Posterior vena cava (tissue), 2 donors: Measurements from ENCODE around the gene ZNF514. TPM values are rescaled to one million over a fixed set of nuclear protein-coding genes. Genes with fewer than 3 reads are reported as not detected.
A peak's percentile ranks its signal among the peaks of the same experiment; 100 is the strongest.
"Not testable (repeated sequence)": the region's sequence is repeated elsewhere in the genome, so short reads cannot be mapped to it uniquely, and the experiment has no call there.

Experiments used
- DNase-seq: peaks from one replicate; pipeline ENCODE4 v3.0.0-alpha.2; 2020; ENCODE audit warnings: low spot score
- intact Hi-C, 2 donors: fragments of 100-400 bp; cut with DNase I; formaldehyde crosslinking; loops; one replicate each; pipeline versions ENCODE4 v1.14.1 to v1.14.2; 2022 to 2023
- total RNA-seq, 2 donors: library from RNA; stranded (reverse); fragmentation: NEBNext Ultra II Directional; extraction: Animal tissue kit (Norgen Biotek cat#: 25700); gene quantifications; one replicate each; pipeline ENCODE4 v1.2.1, GENCODE V29; 2021
- donor health status: DM: yes; HTN: yes; CAD: no.
- donor health status: DM: yes; HTN: yes; CAD: no.

Gene ZNF514
- total RNA-seq, 2 donors from 2014 or later = 12.2 to 14.9 TPM

DNA sequence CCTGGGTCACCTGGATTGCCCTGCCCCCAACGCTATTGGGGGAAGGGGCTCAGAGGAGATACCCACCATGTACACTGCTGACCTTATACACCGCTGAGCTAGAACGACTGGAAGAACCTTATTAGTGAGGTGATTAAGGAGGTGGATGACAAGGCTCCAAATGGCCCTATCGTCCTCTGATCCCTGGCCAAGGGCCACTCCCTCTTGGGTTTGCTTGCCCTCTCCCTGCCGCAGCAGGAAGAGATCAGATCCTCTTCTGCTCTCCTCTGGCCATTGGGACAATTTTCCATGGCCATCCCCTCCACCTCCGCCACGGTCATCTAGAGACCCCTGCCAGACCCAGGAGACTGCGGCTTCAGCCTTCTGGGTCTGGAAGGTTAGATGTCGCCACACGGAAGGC lies 1.2 kb downstream of the ZNF514 start:
- intact Hi-C loops = loop anchor here in 1 of 2 donors (1.0 kb wide), 1 partner anchor 9 kb away; no protein-coding TSS in a partner anchor

GRCh38 chr2:95149397-95149984 lies 10.2 kb downstream of the ZNF514 start:
- DNase-seq = no peak
- intact Hi-C loops = loop anchor here in 1 of 2 donors (1.0 kb wide), 1 partner anchor 9 kb away; no protein-coding TSS in a partner anchor

More for the DNA sequence above, 1.2 kb downstream of the ZNF514 start:
- no peak for DNase-seq

DNA sequence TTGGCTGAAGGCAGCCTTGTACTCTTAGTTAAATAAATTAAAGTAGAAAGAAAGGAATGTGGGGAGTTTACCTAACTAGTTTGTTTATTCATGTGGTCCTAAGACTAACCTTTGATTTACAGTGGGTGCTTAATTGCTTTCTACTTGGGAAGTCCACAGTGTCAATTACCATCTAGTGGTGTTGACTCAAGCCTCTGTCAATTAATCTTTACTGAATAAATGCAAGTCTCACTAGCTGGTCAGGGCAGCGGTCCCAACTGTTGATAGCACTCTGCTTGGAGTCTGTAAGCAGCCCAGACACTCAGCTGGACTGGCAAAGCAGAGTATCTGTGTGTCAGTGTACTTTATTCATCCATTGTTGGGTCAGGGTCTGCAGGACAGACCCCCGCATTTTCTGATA lies 15.8 kb downstream of the ZNF514 start:
- no peak for DNase-seq
- intact Hi-C loops = no loop called here

GRCh38 chr2:95138702-95139101 lies 20.9 kb downstream of the ZNF514 start:
- DNase-seq = no peak
- intact Hi-C loops = no loop called here

GRCh38 chr2:95122197-95122551 lies 37.5 kb downstream of the ZNF514 start:
- no peak for DNase-seq
- intact Hi-C loops = no loop called here

DNA sequence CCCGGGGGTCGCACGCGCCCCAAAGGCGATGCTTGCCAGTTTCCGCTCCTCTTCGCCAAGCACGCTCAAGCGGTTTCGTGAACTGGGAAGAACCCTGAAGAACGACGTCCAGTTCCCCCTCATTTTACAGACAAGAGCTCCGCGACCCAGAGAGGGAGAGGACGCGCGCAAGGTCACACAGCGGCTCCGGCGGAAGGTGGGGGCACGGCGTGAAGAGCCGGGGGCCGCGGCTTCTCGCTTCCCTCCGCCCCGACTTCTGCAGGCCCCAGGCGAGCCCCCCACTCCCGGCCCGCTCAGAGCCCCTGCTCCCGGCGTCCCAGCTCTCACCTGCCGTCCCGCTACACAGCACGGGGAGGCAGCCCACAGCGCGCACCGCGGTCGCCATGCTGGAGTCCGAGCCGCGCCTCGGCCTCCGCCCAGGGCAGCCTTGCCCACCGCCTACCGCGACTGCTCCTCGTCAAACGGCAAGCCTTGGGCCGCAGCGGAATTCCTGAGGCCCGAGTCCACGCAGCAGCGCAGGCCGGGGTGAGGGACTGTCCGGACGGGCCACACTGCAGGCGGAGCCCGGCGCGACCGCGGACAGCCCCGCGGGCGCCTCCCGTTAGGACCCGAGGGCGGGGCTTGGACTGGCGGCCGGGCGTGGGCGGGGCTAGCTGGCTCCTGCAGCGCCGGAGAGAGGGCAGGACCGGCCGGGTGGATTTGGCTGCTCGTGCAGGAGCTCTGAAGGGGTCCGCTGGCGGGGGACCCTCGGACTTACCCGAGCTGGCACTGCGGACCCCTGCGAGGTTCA lies 38.0 kb downstream of the ZNF514 start, which contains the start of gene MRPS5:
Gene MRPS5, minus strand, starts transcription at position 402 of the 790 bp plus-strand sequence. Its CDS starts 17 bp downstream, at position 385.
- intact Hi-C loops = loop anchor here in 1 of 2 donors (2.0 kb wide), 1 partner anchor 65 kb away; no protein-coding TSS in a partner anchor
- DNase-seq = peak; percentile 95

- intact Hi-C loops = loop anchor here in 1 of 2 donors (2.0 kb wide), 1 partner anchor 64 kb away; no protein-coding TSS in a partner anchor
- DNase-seq = no peak
Observed at GRCh38 chr2:95121093-95121406, 38.6 kb downstream of the ZNF514 start.

GRCh38 chr2:95115418-95115817 lies 44.2 kb downstream of the ZNF514 start:
- DNase-seq = peak; percentile 86
- intact Hi-C loops = no loop called here

DNA sequence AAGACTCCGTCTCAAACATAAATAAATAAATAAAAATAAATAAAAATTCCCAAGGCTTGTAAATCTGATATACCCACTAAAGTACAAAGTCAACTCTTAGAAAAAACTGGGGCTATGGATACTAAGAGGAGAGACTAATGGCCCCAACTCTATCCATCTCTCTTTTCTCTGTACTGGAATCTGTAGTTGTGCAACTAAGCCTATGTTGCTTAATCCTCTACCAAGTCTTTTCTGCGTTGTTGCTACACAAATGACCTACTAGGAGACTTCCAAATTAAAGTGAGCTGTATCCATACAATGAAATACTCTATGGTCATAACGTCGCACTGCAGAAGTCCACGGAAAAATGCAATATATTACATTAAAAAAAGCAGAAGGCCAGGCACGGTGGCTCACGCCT lies 46.2 kb downstream of the ZNF514 start:
- no peak for DNase-seq
- intact Hi-C loops = no loop called here

DNA sequence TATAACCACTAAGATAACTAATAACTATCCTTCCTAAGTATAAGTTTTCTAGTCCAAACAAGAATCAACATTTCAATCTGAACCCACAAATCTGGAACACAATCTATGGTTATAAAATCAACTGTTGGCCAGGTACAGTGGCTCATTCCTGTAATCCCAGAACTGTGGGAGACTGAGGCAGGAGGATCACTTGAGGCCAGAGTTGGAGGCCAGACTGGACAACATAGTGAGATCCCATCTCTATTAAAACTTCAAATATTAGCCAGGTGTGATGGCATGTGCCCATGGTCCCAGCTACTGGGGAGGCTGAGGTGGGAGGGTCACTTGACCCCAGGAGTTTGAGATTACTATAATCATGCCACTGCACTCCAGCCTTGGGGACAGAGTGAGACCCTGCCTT lies 49.3 kb downstream of the ZNF514 start:
- no peak for DNase-seq
- intact Hi-C loops = no loop called here

DNA sequence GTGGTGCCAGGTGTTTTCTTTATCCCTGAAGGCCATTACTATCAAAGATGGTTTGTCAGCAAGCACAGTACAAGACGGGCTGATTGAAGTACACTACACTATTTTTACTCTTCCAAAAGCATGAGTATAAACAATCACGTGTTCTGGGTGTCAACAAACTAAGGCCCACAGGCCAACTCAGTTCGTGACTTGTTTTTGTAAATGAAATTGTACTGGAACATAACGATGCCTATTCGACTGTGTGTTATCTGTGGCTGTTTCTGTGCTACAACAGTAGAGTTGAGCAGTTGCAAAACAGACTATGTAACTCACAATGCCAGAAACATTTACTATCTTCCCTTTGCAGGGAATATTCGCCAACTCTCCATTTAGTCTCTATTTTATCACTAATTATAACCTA lies 50.4 kb downstream of the ZNF514 start:
- intact Hi-C loops = no loop called here
- DNase-seq = no peak

DNA sequence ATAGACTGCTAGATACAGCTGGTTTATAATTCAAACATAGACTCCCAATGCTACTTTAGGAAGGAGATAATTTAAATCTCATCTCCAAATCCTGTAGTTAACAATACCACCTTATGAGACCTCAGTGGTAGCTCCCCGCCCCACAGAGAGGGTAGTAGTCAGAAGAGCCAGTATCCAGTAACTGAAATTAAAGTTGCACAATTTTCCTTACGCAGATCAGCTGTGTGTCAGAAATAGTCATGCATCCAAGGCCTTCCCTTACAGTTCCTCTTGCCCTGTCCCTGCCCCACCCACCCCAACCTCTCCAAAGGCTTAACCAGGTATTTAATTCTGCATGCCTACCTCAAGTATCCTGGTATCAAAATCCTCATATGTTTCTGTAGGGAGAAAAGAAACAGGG lies 53.6 kb downstream of the ZNF514 start:
- intact Hi-C loops = no loop called here
- DNase-seq = no peak

DNA sequence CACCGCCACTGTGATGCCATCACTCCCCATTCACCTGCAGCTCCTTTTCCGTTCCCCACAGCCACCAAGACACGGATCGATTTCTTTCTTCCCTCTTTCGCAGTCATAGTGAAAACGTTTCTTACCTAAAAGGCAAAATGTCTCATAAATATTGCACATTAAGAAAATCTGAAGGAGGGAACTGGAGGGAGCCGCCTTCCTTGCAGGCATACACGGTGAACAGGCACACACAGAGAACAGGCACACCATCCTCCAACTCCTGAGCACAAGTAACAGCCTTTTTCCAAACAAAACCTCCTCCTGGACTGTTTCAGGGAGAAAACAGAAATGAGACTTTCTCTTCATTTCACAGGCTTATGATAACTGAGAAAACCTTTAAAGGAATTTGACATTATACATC lies 55.0 kb downstream of the ZNF514 start:
- DNase-seq = no peak
- intact Hi-C loops = no loop called here

DNA sequence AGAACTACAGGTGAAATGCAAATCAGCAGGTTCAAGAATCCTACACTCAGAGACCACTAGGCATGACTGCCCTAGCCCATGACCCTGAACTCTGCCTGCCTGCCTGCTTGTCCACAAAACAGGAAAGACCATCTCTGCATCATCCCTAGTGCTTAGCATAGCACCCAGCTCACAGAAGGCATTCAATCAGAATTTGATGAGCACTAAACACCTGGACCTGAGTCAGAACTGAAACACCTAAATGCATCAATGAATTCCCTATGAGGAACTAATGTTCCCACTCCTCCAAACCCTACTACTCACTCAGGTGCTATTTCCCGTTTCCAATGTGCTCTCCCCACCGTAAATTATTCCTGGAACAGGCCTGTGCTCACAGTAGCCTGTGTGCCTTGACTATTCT lies 59.7 kb downstream of the ZNF514 start:
- intact Hi-C loops = no loop called here
- DNase-seq = no peak

DNA sequence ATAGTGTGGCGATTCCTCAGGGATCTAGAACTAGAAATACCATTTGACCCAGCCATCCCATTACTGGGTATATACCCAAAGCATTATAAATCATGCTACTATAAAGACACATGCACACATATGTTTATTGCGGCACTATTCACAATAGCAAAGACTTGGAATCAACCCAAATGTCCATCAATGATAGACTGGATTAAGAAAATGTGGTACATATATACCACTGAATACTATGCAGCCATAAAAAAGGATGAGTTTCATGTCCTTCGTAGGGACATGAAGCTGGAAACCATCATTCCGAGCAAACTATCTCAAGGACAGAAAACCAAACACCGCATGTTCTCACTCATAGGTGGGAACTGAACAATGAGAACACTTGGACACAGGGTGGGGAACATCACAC lies 61.4 kb downstream of the ZNF514 start:
- intact Hi-C loops, DNase-seq: not testable (repeated sequence)

Other genes with a start within 250 kb of the ZNF514 start
- gene MAL, start 134.1 kb downstream of the ZNF514 start, total RNA-seq = 1 to 10 TPM; 1.0 to 1.6 TPM
- gene MRPS5, start 38.0 kb downstream of the ZNF514 start, total RNA-seq = 10 to 100 TPM; 32.2 to 33.7 TPM
- 1 to 10 TPM; 2.2 to 2.7 TPM for gene ZNF2, start 6.0 kb upstream of the ZNF514 start, total RNA-seq
- 1 to 10 TPM; 4.1 to 4.8 TPM for gene ZNF892, start 47.7 kb upstream of the ZNF514 start, total RNA-seq
- 1 to 10 TPM in 1 of 2 donors, under 1 TPM in 1; 0.28 to 2.2 TPM for gene PROM2, start 114.6 kb upstream of the ZNF514 start, total RNA-seq
- 10 to 100 TPM; 10.5 to 17.9 TPM for gene KCNIP3, start 137.5 kb upstream of the ZNF514 start, total RNA-seq
- gene FAHD2A, start 242.9 kb upstream of the ZNF514 start, total RNA-seq = 10 to 100 TPM; 14.1 to 18.3 TPM